ENCODE measurements around the gene DPYSL5. TPM values are rescaled to one million over a fixed set of nuclear protein-coding genes. Genes with fewer than 3 reads are reported as not detected.

The DPYSL5 gene
- total RNA-seq, 1 experiment from 2014 or later: not detected

DNA sequence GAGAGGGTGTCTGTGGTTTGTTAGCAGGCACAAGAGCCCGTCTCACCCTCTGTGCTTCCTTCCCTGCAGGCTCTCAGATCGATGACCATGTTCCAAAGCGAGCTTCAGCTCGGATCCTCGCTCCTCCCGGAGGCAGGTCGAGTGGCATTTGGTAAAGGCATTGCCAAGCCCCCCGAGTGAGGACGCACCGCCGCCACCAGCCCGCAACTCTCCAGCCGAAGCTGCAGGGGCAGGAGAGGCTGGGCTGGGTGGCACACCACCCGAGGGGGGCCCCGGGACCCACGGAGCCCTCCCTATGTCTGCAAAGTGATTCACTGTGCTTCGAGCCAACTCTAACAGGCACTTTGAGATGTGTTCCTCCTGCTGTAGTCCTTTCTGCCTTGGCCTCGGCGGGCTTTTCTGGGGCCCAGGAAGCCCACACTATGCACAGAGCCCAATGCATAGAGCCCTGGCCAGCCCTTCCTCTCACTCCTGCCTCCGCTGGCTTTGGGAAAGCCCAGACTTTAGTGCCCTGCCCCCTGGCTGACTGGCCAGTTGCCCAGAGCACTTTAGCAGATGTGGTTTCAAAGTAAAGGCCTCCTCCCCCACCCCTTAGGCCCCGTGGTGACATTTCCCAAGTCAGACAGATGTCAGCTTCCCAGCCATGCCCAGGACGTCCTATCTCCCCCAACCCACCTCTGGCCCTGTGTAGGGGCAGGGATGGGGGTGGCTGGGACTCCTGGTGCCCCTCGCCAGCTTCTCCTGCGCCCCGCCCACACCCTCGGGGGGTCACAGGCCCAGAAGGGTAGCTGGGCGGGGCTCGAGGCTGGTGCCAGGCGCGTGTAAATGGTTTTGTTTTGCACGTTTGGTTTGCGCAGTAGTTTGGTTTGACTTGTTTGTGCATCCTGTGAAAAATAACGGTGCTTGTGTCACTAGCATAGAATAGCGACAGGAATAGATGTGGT, 99.2 kb downstream of the DPYSL5 start:
- TF ChIP-seq EZH2 (IDR thresholded peaks at IDR 0.05; ENCODE audit: low read length, unreplicated experiment): no peak
- TF ChIP-seq EZH2phosphoT487 (IDR thresholded peaks at IDR 0.05; ENCODE audit: borderline replicate concordance, low read length): no peak
- TF ChIP-seq, protein P1, sequence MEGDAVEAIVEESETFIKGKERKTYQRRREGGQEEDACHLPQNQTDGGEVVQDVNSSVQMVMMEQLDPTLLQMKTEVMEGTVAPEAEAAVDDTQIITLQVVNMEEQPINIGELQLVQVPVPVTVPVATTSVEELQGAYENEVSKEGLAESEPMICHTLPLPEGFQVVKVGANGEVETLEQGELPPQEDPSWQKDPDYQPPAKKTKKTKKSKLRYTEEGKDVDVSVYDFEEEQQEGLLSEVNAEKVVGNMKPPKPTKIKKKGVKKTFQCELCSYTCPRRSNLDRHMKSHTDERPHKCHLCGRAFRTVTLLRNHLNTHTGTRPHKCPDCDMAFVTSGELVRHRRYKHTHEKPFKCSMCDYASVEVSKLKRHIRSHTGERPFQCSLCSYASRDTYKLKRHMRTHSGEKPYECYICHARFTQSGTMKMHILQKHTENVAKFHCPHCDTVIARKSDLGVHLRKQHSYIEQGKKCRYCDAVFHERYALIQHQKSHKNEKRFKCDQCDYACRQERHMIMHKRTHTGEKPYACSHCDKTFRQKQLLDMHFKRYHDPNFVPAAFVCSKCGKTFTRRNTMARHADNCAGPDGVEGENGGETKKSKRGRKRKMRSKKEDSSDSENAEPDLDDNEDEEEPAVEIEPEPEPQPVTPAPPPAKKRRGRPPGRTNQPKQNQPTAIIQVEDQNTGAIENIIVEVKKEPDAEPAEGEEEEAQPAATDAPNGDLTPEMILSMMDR (conservative IDR thresholded peaks at IDR 0.05; ENCODE audit: low read depth, low read length): no peak
- H3K4me3 ChIP-seq (ENCODE audit: low read length): peak overlapping the region; percentile 44; the same call in 1 of the 2 replicates
- H3K9me2 ChIP-seq (replicated peaks; ENCODE audit: low read length): no peaks in the 10 kb centered on the region
- H3K4me2 ChIP-seq (ENCODE audit: low read length): peak overlapping the region; percentile 75
- H3K27me3 ChIP-seq (ENCODE audit: low read length): peaks cover 13% of the 10 kb centered on the region
- peaks cover 9% of the 10 kb centered on the region; the same call in 1 of the 2 replicates for H3K4me1 ChIP-seq (ENCODE audit: insufficient read depth, low read length)
- intact Hi-C loops (cut with micrococcal nuclease): no loop called here
- H3K9me3 ChIP-seq (ENCODE audit: low read length): no peaks in the 10 kb centered on the region
- peak overlapping the region; percentile 48; the same call in 1 of the 2 replicates for H2AFZ ChIP-seq (ENCODE audit: low read length)
- no peaks in the 10 kb centered on the region for H3K79me2 ChIP-seq (ENCODE audit: low read length)
- peak; percentile 53 for ATAC-seq
- no peak overlapping the region for H3K27ac ChIP-seq (ENCODE audit: low read length)
- H3K36me3 ChIP-seq (ENCODE audit: low read depth, low read length): no peaks in the 10 kb centered on the region
- no peaks in the 10 kb centered on the region for H4K20me1 ChIP-seq (ENCODE audit: low read length)
- no TSS peak for BruUV-seq (replicated peaks)
- H3F3A ChIP-seq (ENCODE audit: low read length, unreplicated experiment): no peaks in the 10 kb centered on the region
- H3K9ac ChIP-seq (ENCODE audit: low read length): no peak overlapping the region
- CTCF ChIA-PET: no interaction called here
- POLR2A ChIA-PET (ENCODE audit: unreplicated experiment): no interaction called here
- peak; percentile 57 for DNase-seq

DNA sequence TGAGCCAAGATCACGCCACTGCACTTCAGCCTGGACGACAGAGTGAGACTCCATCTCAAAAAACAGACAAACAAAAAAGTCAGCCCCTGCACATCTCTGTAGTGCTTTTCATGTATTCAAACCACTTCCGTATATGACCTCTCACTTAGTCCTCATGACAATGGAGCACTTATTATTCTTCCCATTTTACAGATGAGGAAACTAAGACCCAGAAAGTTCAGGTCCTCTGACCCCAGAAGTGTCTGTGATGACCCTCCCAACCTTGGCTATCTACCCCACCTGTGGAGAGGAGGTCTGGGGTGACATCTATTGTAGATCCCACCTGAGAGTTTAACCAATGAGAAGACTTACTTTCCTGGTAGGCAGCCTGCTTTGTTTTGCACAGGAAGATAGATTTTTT, 100.9 kb downstream of the DPYSL5 start:
- no peak overlapping the region for H3K27ac ChIP-seq (ENCODE audit: low read length)
- H3K4me3 ChIP-seq (ENCODE audit: low read length): no peak overlapping the region
- H3K36me3 ChIP-seq (ENCODE audit: low read depth, low read length): no peaks in the 10 kb centered on the region
- BruUV-seq (replicated peaks): no TSS peak
- H3K9ac ChIP-seq (ENCODE audit: low read length): no peak overlapping the region
- no peaks in the 10 kb centered on the region for H4K20me1 ChIP-seq (ENCODE audit: low read length)
- no peak overlapping the region for H2AFZ ChIP-seq (ENCODE audit: low read length)
- no peaks in the 10 kb centered on the region for H3K9me2 ChIP-seq (replicated peaks; ENCODE audit: low read length)
- DNase-seq: no peak
- ChIA-PET POLR2A (ENCODE audit: unreplicated experiment) (no interaction called here), CTCF (no interaction called here)
- H3K79me2 ChIP-seq (ENCODE audit: low read length): no peaks in the 10 kb centered on the region
- H3F3A ChIP-seq (ENCODE audit: low read length, unreplicated experiment): no peaks in the 10 kb centered on the region
- H3K27me3 ChIP-seq (ENCODE audit: low read length): peaks cover 21% of the 10 kb centered on the region
- no peak for ATAC-seq
- no peak overlapping the region for H3K4me2 ChIP-seq (ENCODE audit: low read length)
- H3K4me1 ChIP-seq (ENCODE audit: insufficient read depth, low read length): peaks cover 9% of the 10 kb centered on the region; the same call in 1 of the 2 replicates
- H3K9me3 ChIP-seq (ENCODE audit: low read length): no peaks in the 10 kb centered on the region
- TF ChIP-seq EZH2phosphoT487 (IDR thresholded peaks at IDR 0.05; ENCODE audit: borderline replicate concordance, low read length) (no peak), EZH2 (IDR thresholded peaks at IDR 0.05; ENCODE audit: low read length, unreplicated experiment) (no peak)
- TF ChIP-seq, protein P1 (conservative IDR thresholded peaks at IDR 0.05; ENCODE audit: low read depth, low read length): no peak
- intact Hi-C loops (cut with micrococcal nuclease): no loop called here

DNA sequence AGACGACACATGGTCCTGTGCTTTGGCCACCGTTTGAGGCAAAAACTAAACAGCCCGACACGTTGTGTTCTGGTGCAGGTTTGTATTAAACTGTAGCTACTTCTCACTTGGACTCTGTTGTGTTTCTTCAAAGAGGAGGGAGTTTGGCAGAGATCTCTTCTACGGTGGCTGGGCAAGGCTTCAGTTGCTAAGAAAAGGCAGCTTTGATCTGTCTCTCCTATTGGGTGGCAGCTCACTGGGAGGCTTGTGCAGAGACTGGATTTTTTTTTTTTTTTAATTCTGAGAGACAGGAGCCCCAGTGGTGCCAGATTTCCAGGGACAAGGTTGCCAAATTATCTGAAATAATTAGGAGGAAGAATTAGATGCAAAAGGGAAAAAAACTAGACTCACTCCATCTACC, 102.3 kb downstream of the DPYSL5 start:
- BruUV-seq (replicated peaks): no TSS peak
- Histone ChIP-seq H3K36me3 (ENCODE audit: low read depth, low read length) (no peaks in the 10 kb centered on the region), H4K20me1 (ENCODE audit: low read length) (no peaks in the 10 kb centered on the region)

More for the DNA sequence above, 102.3 kb downstream of the DPYSL5 start:
- DNase-seq (no peak), ATAC-seq (no peak)
- Histone ChIP-seq H3K4me3 (ENCODE audit: low read length) (no peak overlapping the region), H3K27me3 (ENCODE audit: low read length) (peaks cover 36% of the 10 kb centered on the region), H3K9me2 (replicated peaks; ENCODE audit: low read length) (no peaks in the 10 kb centered on the region), H3K4me1 (ENCODE audit: insufficient read depth, low read length) (peaks cover 9% of the 10 kb centered on the region; the same call in 1 of the 2 replicates), H3K4me2 (ENCODE audit: low read length) (no peak overlapping the region), H3F3A (ENCODE audit: low read length, unreplicated experiment) (no peaks in the 10 kb centered on the region), H3K9ac (ENCODE audit: low read length) (no peak overlapping the region), H3K27ac (ENCODE audit: low read length) (no peak overlapping the region), H2AFZ (ENCODE audit: low read length) (no peak overlapping the region), H3K79me2 (ENCODE audit: low read length) (no peaks in the 10 kb centered on the region), H3K9me3 (ENCODE audit: low read length) (no peaks in the 10 kb centered on the region)
- POLR2A ChIA-PET (ENCODE audit: unreplicated experiment): no interaction called here
- TF ChIP-seq, protein P1 (conservative IDR thresholded peaks at IDR 0.05; ENCODE audit: low read depth, low read length): no peak
- no peak for TF ChIP-seq EZH2phosphoT487 (IDR thresholded peaks at IDR 0.05; ENCODE audit: borderline replicate concordance, low read length)
- TF ChIP-seq EZH2 (IDR thresholded peaks at IDR 0.05; ENCODE audit: low read length, unreplicated experiment): no peak
- CTCF ChIA-PET: no interaction called here
- intact Hi-C loops (cut with micrococcal nuclease): no loop called here
